Activated CD4-positive, alpha-beta T cell treated with anti-CD3 and anti-CD28 coated beads for 48 hours (primary cell): ENCODE results near the gene ACAP2.
"Not testable (repeated sequence)": the region's sequence is repeated elsewhere in the genome, so short reads cannot be mapped to it uniquely, and the experiment has no call there.

Experiments used
- DNase-seq: peaks from one replicate; pipeline ENCODE4 v3.0.0-alpha.2; 2020

The ACAP2 gene

GRCh38 chr3:195441992-195442572 is 738 bp downstream of the ACAP2 start:
- DNase-seq = peak; percentile 53

GRCh38 chr3:195441476-195441991 is 1.3 kb downstream of the ACAP2 start:
- DNase-seq = peak; percentile 11

GRCh38 chr3:195441051-195441450 is 1.8 kb downstream of the ACAP2 start:
- DNase-seq = no peak

DNA sequence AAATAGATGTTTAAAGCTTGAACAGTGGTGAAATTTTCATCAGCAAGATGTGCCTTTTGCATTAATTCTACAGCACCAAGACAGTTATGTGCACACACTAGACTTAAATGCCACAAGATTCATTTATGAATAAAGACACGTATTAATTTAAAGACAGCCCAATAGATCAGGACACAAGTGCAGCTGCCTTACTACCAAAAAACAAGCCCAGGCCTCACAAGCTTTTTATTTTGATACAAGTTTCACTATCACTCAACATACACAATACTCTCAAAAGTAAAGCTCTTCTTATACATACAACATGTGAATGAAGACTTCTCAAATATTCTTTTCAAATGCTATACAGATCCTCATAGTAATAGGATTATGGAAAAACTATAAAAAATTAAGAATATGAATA is 2.4 kb downstream of the ACAP2 start:
- DNase-seq = no peak

DNA sequence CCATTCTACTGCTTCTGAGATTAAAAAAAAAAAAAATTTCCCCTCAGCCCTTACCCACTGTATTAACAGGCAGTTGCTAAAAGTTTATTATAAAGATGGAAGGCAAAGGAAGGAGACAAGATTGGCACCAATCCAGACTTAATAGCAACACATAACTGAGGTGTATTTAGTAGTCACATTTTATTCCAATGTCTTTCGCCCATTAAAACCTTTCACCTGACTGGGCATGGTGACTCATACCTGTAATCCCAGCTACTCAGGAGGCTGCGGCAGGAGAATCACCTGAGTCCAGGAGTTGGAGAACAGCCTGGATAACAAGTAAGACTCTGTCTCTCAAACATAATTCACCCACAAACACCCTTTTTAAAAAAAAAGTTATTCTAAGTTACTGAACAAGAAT is 4.4 kb downstream of the ACAP2 start:
- DNase-seq = no peak

- no peak for DNase-seq
These were observed 17.0 kb downstream of the ACAP2 start for GRCh38 chr3:195425849-195426248.

- no peak for DNase-seq
These were observed 19.0 kb downstream of the ACAP2 start for GRCh38 chr3:195423818-195424217.

- no peak for DNase-seq
These were observed 21.4 kb downstream of the ACAP2 start for GRCh38 chr3:195421400-195421799.

DNA sequence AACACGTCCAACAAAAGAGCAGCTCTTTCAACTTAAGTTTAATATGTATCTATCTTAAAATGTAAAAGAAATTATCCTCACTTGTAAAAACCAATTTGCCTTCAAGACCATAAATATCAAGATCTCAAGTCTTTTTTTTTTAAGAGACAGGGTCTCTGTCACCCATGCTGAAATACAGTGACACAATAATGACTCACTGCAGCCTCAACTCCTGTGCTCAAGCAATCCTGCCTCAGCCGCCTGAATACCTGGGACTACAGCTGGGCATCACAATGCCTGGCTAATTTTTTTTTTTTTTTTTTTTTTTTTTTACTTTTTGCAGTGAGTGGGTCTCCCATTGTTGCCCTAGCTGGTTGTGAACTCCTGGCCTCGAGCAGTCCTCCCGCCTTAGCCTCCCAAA is 26.0 kb downstream of the ACAP2 start:
- no peak for DNase-seq

DNA sequence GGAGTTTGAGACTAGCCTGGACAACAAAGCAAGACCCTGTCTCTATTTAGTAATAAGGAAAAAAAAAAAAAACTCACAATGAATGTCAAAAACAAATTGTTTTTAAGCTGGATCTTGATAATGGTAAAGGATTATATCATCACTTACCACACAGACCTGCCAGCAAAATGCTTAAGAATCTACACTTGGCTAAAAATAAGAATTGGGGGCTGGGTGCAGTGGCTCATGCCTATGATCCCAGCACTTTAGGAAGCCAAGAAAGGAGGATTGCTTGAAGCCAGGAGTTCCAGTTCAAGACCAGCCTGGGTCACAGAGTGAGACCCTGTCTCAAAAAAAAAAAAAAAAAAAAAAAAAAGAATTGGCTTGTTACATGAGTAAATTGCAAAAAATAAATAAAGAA is 31.0 kb downstream of the ACAP2 start:
- DNase-seq = no peak

DNA sequence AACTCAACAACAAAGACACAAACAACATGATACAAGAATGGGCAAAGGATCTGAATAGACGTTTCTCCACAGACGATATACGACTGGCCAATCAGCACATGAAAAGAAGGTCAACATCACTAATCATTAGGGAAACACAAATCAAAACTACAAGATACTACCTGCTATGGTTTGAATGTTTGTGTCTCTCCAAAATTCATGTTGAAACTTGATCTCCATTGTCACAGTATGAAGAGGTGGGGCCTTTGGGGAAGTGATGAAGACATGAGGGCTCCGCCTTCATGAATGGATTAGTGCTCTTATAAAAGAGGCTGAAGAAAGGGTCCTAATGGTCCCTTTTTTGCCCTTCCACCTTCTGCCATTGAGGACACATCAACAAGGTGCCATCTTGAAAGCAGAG is 32.3 kb downstream of the ACAP2 start:
- no peak for DNase-seq

DNA sequence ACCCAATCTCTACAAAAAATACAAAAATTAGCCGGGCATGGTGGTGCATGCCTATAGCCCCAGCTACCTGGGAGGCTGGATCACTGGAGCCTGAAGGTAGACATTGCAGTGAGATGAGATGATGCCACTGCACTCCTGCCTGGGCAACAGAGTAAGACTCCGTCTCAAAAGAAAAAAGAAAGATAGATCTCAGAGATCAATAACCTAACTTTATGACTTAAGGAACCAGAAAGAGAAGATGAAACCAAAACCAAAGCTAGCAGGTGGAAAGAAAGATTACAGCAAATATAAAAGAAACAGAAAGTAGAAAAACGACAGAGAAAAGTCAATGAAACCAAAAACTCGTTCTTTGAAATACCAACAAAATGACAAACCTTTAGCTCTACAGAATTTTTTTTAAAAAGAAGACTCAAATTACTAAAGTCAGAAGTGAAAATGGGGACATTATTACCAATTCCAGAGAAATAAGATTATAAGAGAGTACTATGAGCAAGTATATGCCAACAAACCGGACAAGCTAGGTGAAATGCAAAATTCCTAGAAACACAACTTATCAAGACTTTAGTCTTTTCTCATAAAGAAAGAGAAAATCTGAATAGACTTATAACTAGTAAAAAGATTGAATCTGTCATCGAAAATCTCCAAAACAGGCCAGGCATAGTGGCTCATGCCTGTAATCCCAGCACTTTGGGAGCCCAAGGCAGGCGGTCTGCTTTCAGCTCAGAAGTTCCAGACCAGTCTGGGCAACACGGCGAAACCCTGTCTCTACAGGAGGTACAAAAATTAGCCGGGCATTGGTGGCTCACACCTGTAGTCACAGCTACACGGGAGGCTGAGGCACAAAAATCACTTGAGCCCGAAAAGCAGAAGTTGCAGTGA is 35.0 kb downstream of the ACAP2 start:
- no peak for DNase-seq

DNA sequence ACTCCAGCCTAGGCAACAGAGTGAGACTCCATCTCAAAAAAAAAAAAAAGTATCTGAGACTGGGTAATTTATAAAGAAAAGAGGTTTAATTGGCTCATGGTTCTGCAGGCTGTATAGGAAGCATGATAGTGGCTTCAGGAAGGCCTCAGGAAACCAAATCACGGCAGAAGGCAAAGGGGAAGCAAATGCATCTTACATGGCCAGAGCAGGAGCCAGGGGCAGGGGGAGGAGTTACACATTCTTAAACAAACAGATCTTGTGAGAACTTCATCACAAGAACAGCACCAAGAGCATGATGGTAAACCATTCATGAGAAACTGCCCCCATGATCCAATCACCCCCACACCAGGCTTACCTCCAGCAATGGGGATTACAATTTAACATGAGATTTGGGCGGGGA is 37.2 kb downstream of the ACAP2 start:
- DNase-seq = no peak

DNA sequence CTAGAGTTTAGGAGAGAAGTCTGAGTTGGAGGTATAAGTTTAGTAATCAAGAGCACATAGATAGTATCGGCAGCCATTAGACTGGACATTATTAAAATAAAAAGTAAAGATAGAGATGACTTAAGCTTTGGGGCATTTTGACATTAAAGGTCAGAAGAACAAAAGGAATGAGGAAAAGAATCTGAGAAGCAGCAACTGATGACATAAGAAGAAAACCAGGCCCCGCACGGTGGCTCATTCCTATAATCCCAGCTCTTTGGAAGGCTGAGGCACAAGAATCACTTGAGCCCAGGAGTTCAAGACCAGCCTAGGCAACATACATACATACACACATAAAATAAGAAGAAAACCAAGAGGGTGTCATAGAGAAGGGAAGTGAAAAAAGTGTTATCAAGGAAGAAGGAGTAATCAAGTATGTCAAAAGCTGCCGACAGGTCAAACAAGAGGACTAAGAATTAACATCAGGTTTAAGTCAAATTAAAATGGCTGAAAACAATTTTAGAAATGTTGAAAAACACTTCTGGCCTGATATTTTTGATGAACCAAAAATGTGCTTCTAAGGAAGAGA is 38.9 kb downstream of the ACAP2 start:
- no peak for DNase-seq

- no peak for DNase-seq
These were observed 39.6 kb downstream of the ACAP2 start for GRCh38 chr3:195403244-195403643.

- no peak for DNase-seq
These were observed 40.9 kb downstream of the ACAP2 start for GRCh38 chr3:195401943-195402342.

DNA sequence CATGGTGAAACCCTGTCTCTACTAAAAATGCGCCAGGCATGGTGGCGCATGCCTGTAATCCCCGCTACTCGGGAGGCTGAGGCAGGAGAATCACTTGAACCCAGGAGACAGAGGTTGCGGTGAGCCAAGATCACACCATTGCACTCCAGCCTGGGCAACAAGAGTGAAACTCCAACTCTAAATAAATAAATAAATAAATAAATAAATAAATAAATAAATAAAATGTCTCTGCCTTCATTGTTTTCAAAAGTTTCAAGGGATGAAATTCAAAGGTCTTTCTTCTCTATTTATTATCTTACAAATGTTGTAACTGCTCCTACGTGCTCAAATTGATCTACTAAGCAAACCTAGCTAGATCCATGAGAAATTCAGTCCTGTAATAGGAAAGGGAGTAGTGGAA is 44.4 kb downstream of the ACAP2 start:
- not testable (repeated sequence) for DNase-seq

DNA sequence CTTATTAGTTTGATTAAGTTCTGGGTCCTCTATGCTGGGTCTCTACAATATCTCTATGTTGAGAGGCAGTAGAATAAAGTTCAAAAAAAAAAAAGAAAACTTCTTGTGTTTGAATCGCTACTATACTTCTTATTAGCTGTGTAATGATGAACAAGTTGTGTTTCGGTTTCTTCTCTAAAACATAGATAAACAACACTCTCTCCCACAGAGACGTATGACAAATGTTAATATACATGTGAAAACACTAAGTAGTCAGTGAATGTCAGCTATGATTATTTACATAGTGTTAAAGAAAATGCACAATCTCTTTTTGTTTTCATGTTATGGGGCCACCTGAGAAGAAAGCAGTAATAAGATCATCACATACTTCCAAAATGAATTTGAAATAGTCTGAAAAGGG is 45.3 kb downstream of the ACAP2 start:
- DNase-seq = no peak

DNA sequence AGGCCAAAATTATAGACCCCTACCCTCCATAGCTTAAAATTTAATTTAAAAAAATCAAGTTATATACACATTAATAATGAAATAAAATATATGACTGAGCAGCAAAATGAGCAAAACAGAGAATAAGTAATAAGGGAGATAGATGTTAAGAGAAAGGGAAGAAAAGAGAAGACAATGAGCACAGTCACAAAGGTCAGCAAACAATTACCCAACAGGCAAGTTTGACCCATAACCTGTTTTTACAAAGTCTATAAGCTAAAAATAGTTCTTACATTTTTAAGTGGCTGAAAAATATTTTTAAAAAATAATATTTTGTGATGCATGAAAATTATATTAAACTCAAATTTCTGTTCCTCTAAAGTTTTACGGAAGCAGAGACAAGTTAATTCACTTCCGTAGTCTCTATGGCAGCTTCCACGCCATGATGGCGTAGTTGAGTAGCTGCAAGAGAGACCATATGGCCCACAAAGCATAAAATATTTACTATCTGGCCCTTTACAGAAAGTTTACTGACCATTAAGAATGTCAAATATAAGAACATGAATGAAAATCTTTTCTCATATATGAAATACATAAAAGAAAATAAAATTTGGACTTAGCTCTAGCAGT is 47.5 kb downstream of the ACAP2 start:
- no peak for DNase-seq

- DNase-seq = no peak
These were observed 48.1 kb downstream of the ACAP2 start for GRCh38 chr3:195394700-195395099.

GRCh38 chr3:195394024-195394423 is 48.8 kb downstream of the ACAP2 start:
- no peak for DNase-seq

GRCh38 chr3:195388380-195388779 is 54.4 kb downstream of the ACAP2 start:
- DNase-seq = no peak

- no peak for DNase-seq
These were observed 56.1 kb downstream of the ACAP2 start for GRCh38 chr3:195386739-195387138.

GRCh38 chr3:195385526-195385925 is 57.3 kb downstream of the ACAP2 start:
- no peak for DNase-seq
